ENCODE measurements around the gene ZBTB46.

DNA sequence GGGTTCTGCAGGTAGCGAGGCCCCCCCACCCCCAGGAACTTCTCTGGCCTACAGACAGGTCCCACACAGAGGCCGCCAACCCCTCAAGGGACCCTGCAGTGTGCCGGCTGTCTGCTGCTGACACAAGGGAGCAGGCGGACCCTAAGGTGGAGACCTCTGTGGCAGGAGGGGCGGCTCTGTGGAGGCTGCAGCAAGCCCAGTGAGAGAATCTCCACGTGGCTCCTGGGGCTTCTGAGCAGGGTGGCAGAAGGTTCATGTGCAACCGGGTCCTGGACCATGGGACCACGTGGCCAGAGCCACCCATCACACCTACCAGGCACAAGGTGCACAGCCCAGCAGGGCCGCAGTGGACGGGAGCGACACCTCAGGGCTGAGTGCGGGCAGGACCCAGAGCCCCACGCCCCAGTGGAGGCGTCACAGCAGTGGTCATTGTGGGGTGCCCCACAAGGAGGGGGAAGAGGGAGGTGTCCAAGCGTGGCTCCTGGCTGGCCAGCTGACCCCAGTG, 127.5 kb downstream of the ZBTB46 start:
- TF ChIP-seq TEAD4 (CRISPR knock-in tag; IDR thresholded peaks at IDR 0.05), result no peak
- TF ChIP-seq, protein P1, sequence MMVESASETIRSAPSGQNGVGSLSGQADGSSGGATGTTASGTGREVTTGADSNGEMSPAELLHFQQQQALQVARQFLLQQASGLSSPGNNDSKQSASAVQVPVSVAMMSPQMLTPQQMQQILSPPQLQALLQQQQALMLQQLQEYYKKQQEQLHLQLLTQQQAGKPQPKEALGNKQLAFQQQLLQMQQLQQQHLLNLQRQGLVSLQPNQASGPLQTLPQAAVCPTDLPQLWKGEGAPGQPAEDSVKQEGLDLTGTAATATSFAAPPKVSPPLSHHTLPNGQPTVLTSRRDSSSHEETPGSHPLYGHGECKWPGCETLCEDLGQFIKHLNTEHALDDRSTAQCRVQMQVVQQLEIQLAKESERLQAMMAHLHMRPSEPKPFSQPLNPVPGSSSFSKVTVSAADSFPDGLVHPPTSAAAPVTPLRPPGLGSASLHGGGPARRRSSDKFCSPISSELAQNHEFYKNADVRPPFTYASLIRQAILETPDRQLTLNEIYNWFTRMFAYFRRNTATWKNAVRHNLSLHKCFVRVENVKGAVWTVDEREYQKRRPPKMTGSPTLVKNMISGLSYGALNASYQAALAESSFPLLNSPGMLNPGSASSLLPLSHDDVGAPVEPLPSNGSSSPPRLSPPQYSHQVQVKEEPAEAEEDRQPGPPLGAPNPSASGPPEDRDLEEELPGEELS (CRISPR knock-in tag; IDR thresholded peaks at IDR 0.05), result no peak
- TF ChIP-seq, protein P2, sequence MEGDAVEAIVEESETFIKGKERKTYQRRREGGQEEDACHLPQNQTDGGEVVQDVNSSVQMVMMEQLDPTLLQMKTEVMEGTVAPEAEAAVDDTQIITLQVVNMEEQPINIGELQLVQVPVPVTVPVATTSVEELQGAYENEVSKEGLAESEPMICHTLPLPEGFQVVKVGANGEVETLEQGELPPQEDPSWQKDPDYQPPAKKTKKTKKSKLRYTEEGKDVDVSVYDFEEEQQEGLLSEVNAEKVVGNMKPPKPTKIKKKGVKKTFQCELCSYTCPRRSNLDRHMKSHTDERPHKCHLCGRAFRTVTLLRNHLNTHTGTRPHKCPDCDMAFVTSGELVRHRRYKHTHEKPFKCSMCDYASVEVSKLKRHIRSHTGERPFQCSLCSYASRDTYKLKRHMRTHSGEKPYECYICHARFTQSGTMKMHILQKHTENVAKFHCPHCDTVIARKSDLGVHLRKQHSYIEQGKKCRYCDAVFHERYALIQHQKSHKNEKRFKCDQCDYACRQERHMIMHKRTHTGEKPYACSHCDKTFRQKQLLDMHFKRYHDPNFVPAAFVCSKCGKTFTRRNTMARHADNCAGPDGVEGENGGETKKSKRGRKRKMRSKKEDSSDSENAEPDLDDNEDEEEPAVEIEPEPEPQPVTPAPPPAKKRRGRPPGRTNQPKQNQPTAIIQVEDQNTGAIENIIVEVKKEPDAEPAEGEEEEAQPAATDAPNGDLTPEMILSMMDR (IDR thresholded peaks at IDR 0.05), result no peak
